Aorta (tissue), 5 donors: Measurements from ENCODE around the gene RALGAPA2. TPM values are rescaled to one million over a fixed set of nuclear protein-coding genes. Genes with fewer than 3 reads are reported as not detected.

Experiments
- ATAC-seq: fragments of 200-7000 bp; cut with Tn5 transposase; one replicate; pipeline ENCODE4 v1.9.1; 2022; ENCODE audit warnings: moderate library complexity; ENCODE audit not compliant: low FRiP score
- DNase-seq, 2 donors: peaks; one replicate each; pipeline ENCODE4 v3.0.0-alpha.2; 2020
- H3K27ac ChIP-seq, 2 donors: one replicate each; pipeline ENCODE4 v1.5.1; 2013; ENCODE audit warnings: low read length in 2 of 2, mild to moderate bottlenecking in 2 of 2, moderate library complexity in 2 of 2, control low read depth in 1 of 2, inconsistent platforms in 1 of 2, low read depth in 1 of 2
- H3K27me3 ChIP-seq, 2 donors: one replicate each; pipeline ENCODE4 v1.6.1; 2013; ENCODE audit warnings: control low read depth in 1 of 2, low read length in 1 of 2, mild to moderate bottlenecking in 1 of 2, moderate library complexity in 1 of 2; ENCODE audit not compliant: insufficient read depth in 2 of 2, control insufficient read depth in 1 of 2
- H3K36me3 ChIP-seq, 2 donors: one replicate each; pipeline ENCODE4 v1.6.1; 2013; ENCODE audit warnings: control low read depth in 1 of 2, low read length in 1 of 2, mild to moderate bottlenecking in 1 of 2; ENCODE audit not compliant: insufficient read depth in 2 of 2, control insufficient read depth in 1 of 2
- H3K4me1 ChIP-seq, 2 donors: one replicate each; pipeline ENCODE4 v1.6.1; 2013; ENCODE audit warnings: low read length in 2 of 2, control low read depth in 1 of 2, mild to moderate bottlenecking in 1 of 2, moderate library complexity in 1 of 2; ENCODE audit not compliant: insufficient read depth in 2 of 2, control insufficient read depth in 1 of 2
- H3K4me3 ChIP-seq, 2 donors: one replicate each; pipeline ENCODE4 v1.5.1; 2013; ENCODE audit warnings: low read length in 2 of 2, control low read depth in 1 of 2, mild to moderate bottlenecking in 1 of 2
- H3K9me3 ChIP-seq: one replicate; pipeline ENCODE4 v1.6.1; 2013; ENCODE audit warnings: mild to moderate bottlenecking, low read length; ENCODE audit not compliant: control insufficient read depth
- WGBS, 2 donors: extraction: QIAGEN DNeasy Blood & Tissue Kit; methylation state at CpG; one replicate each; pipeline ENCODE4 v1.1.7; 2013; 5-methylcytosine and 5-hydroxymethylcytosine counted together
- intact Hi-C, 2 donors: fragments of 100-400 bp; cut with DNase I; formaldehyde crosslinking; loops; one replicate each; pipeline versions ENCODE4 v1.14.2 to v1.15.0; 2022
- polyA plus RNA-seq, 2 donors: library from polyadenylated mRNA; stranded (reverse); fragments of 200-250 nt; gene quantifications; one replicate each; pipeline ENCODE4 v1.2.3, GENCODE V29; 2013
- total RNA-seq, 2 donors: library from RNA; stranded (reverse); fragmentation: NEBNext Ultra II Directional; extraction: Animal tissue kit (Norgen Biotek cat#: 25700); gene quantifications; one replicate each; pipeline ENCODE4 v1.2.1, GENCODE V29; 2021
- donor health status: healthy with polysubstance abuse.
- donor health status: Bipolar disorder and iron deficiency.
- donor health status: DM: no; HTN: no; CAD: no.
- donor health status: DM: no; HTN: no; CAD: no.
- donor health status: DM: yes; HTN: yes; CAD: no.

The RALGAPA2 gene
- total and polyA plus RNA-seq, 4 donors = 2.2 to 62.3 (median 19.2) TPM

- H3K36me3 ChIP-seq = peaks cover 3 to 4% of the 10 kb centered on the region in 2 donors
- no peak overlapping the region for H3K27ac ChIP-seq
- H3K4me3 ChIP-seq = no peak overlapping the region
- H3K9me3 ChIP-seq = no peaks in the 10 kb centered on the region
- intact Hi-C loops = no loop called here
- DNase-seq (no peak), ATAC-seq (no peak)
- 90 to 91% methylated on average over 2 of the region's 2 CpGs for WGBS, 2 donors
- H3K27me3 ChIP-seq = no peaks in the 10 kb centered on the region
- no peaks in the 10 kb centered on the region for H3K4me1 ChIP-seq
Observed at GRCh38 chr20:20578838-20579237, 133.6 kb downstream of the RALGAPA2 start.

GRCh38 chr20:20573797-20574196 lies 138.6 kb downstream of the RALGAPA2 start:
- no peak for ATAC-seq
- peaks cover 0 to 6% of the 10 kb centered on the region in 2 donors for H3K36me3 ChIP-seq
- intact Hi-C loops = no loop called here
- no peak overlapping the region for H3K27ac ChIP-seq
- 85 to 86% methylated on average over 2 of the region's 2 CpGs for WGBS, 2 donors
- DNase-seq = no peak
- H3K9me3 ChIP-seq = no peaks in the 10 kb centered on the region
- no peak overlapping the region for H3K4me3 ChIP-seq
- no peaks in the 10 kb centered on the region for H3K27me3 ChIP-seq
- H3K4me1 ChIP-seq = no peaks in the 10 kb centered on the region

- Histone ChIP-seq H3K27ac (no peak overlapping the region), H3K4me1 (no peaks in the 10 kb centered on the region), H3K4me3 (no peak overlapping the region), H3K36me3 (peaks cover 0 to 6% of the 10 kb centered on the region in 2 donors), H3K27me3 (no peaks in the 10 kb centered on the region), H3K9me3 (no peaks in the 10 kb centered on the region)
- 91 to 94% methylated on average over 6 of the region's 6 CpGs for WGBS, 2 donors
- ATAC-seq (no peak), DNase-seq (no peak)
- intact Hi-C loops = no loop called here
Observed at GRCh38 chr20:20571068-20571780, 141.2 kb downstream of the RALGAPA2 start.

GRCh38 chr20:20568604-20569205 lies 143.7 kb downstream of the RALGAPA2 start:
- no peak overlapping the region for H3K4me3 ChIP-seq
- ATAC-seq (no peak), DNase-seq (no peak)
- peaks cover 2 to 3% of the 10 kb centered on the region in 2 donors for H3K36me3 ChIP-seq
- H3K27me3 ChIP-seq = no peaks in the 10 kb centered on the region
- intact Hi-C loops = loop anchor here (10.0 kb wide), 2 partner anchors 484 to 494 kb away; no protein-coding TSS in a partner anchor
- no peak overlapping the region for H3K27ac ChIP-seq
- no peaks in the 10 kb centered on the region for H3K9me3 ChIP-seq
- no peaks in the 10 kb centered on the region for H3K4me1 ChIP-seq
- 27% methylated on average over 3 of the region's 3 CpGs for WGBS, 2 donors

- intact Hi-C loops = loop anchor here (10.0 kb wide), 2 partner anchors 483 to 493 kb away; no protein-coding TSS in a partner anchor
- ATAC-seq (no peak), DNase-seq (no peak)
- H3K27ac ChIP-seq = no peak overlapping the region
- H3K36me3 ChIP-seq = peaks cover 2 to 3% of the 10 kb centered on the region in 2 donors
- H3K4me3 ChIP-seq = no peak overlapping the region
- H3K27me3 ChIP-seq = no peaks in the 10 kb centered on the region
- WGBS, 2 donors = 97 to 98% methylated on average over 4 of the region's 4 CpGs
- H3K9me3 ChIP-seq = no peaks in the 10 kb centered on the region
- no peaks in the 10 kb centered on the region for H3K4me1 ChIP-seq
Observed at GRCh38 chr20:20567712-20568111, 144.7 kb downstream of the RALGAPA2 start.

- intact Hi-C loops = loop anchor here (10.0 kb wide), 2 partner anchors 482 to 492 kb away; no protein-coding TSS in a partner anchor
- Histone ChIP-seq H3K36me3 (peaks cover 2 to 3% of the 10 kb centered on the region in 2 donors), H3K27ac (no peak overlapping the region), H3K4me1 (no peaks in the 10 kb centered on the region), H3K4me3 (no peak overlapping the region), H3K9me3 (no peaks in the 10 kb centered on the region), H3K27me3 (no peaks in the 10 kb centered on the region)
- DNase-seq = no peak
- WGBS, 2 donors = 86 to 93% methylated on average over 1 of the region's 1 CpG
- ATAC-seq = no peak
Observed at GRCh38 chr20:20566516-20566915, 145.9 kb downstream of the RALGAPA2 start.

GRCh38 chr20:20564279-20564678 lies 148.2 kb downstream of the RALGAPA2 start:
- H3K36me3 ChIP-seq = peaks cover 2 to 3% of the 10 kb centered on the region in 2 donors
- no peaks in the 10 kb centered on the region for H3K27me3 ChIP-seq
- H3K9me3 ChIP-seq = no peaks in the 10 kb centered on the region
- DNase-seq = no peak
- intact Hi-C loops = loop anchor here (5.0 to 10.0 kb wide), 3 partner anchors 418 to 489 kb away; no protein-coding TSS in a partner anchor
- H3K27ac ChIP-seq = no peak overlapping the region
- no peak for ATAC-seq
- no peak overlapping the region for H3K4me3 ChIP-seq
- no peaks in the 10 kb centered on the region for H3K4me1 ChIP-seq

GRCh38 chr20:20562507-20562906 lies 149.9 kb downstream of the RALGAPA2 start:
- WGBS, 2 donors = 92 to 96% methylated on average over 4 of the region's 4 CpGs
- intact Hi-C loops = loop anchor here (5.0 to 10.0 kb wide), 3 partner anchors 420 to 488 kb away; no protein-coding TSS in a partner anchor

GRCh38 chr20:20561841-20562240 lies 150.6 kb downstream of the RALGAPA2 start:
- intact Hi-C loops = loop anchor here (5.0 to 10.0 kb wide), 3 partner anchors 420 to 487 kb away; no protein-coding TSS in a partner anchor
- H3K4me1 ChIP-seq = no peaks in the 10 kb centered on the region
- H3K36me3 ChIP-seq = peaks cover 2 to 3% of the 10 kb centered on the region in 2 donors
- no peak for ATAC-seq
- no peaks in the 10 kb centered on the region for H3K9me3 ChIP-seq
- no peak overlapping the region for H3K4me3 ChIP-seq
- no peak for DNase-seq
- H3K27me3 ChIP-seq = no peaks in the 10 kb centered on the region
- no peak overlapping the region for H3K27ac ChIP-seq

More at GRCh38 chr20:20562507-20562906, 149.9 kb downstream of the RALGAPA2 start:
- Histone ChIP-seq H3K4me1 (no peaks in the 10 kb centered on the region), H3K4me3 (no peak overlapping the region), H3K9me3 (no peaks in the 10 kb centered on the region), H3K27ac (no peak overlapping the region), H3K27me3 (no peaks in the 10 kb centered on the region), H3K36me3 (peaks cover 2 to 3% of the 10 kb centered on the region in 2 donors)
- no peak for DNase-seq
- ATAC-seq = no peak
